Neural progenitor cell (in vitro differentiated cells): Measurements from ENCODE around the gene KLF13. TPM values are rescaled to one million over a fixed set of nuclear protein-coding genes. Genes with fewer than 3 reads are reported as not detected.
A peak's percentile ranks its signal among the peaks of the same experiment; 100 is the strongest.

Experiments used
- DNase-seq: peaks from one replicate; pipeline ENCODE4 v3.0.0-alpha.2; 2016; ENCODE audit warnings: low spot score
- H2AFZ ChIP-seq: fragments of 200-600 bp; sonication (generic); replicated peaks from 2 replicates; pipeline ENCODE4 v1.6.1; 2016; ENCODE audit warnings: antibody characterized with exemption
- H3F3A ChIP-seq: fragments of 200-600 bp; sonication (generic); 2 replicates; pipeline ENCODE4 v1.6.1; 2016; ENCODE audit warnings: antibody characterized with exemption, low read depth
- H3K27ac ChIP-seq: fragments of 200-600 bp; sonication (generic); 2 replicates; pipeline ENCODE4 v1.5.1; 2016; ENCODE audit warnings: mild to moderate bottlenecking
- H3K27me3 ChIP-seq: fragments of 200-600 bp; sonication (generic); 2 replicates; pipeline ENCODE4 v1.6.1; 2016; ENCODE audit warnings: mild to moderate bottlenecking, moderate library complexity
- H3K36me3 ChIP-seq: fragments of 200-600 bp; sonication (generic); 2 replicates; pipeline ENCODE4 v1.5.1; 2016
- H3K4me1 ChIP-seq: fragments of 200-600 bp; sonication (generic); 2 replicates; pipeline ENCODE4 v1.6.1; 2016; ENCODE audit warnings: mixed run types
- H3K4me2 ChIP-seq: fragments of 200-600 bp; sonication (generic); 2 replicates; pipeline ENCODE4 v1.6.1; 2016
- H3K4me3 ChIP-seq: fragments of 200-600 bp; sonication (generic); 2 replicates; pipeline ENCODE4 v1.5.1; 2016
- H3K79me2 ChIP-seq: fragments of 200-600 bp; sonication (generic); 2 replicates; pipeline ENCODE4 v1.6.1; 2016; ENCODE audit warnings: low read depth
- H3K9ac ChIP-seq: fragments of 200-600 bp; sonication (generic); 2 replicates; pipeline ENCODE4 v1.6.1; 2016
- H3K9me3 ChIP-seq: fragments of 200-600 bp; sonication (generic); 2 replicates; pipeline ENCODE4 v1.5.1; 2016; ENCODE audit warnings: low read depth
- H4K20me1 ChIP-seq: fragments of 200-600 bp; sonication (generic); 2 replicates; pipeline ENCODE4 v1.6.1; 2016; ENCODE audit warnings: low read depth
- H3K27ac Mint-ChIP-seq: 3 replicates; pipeline ENCODE4 v1.8.0; 2021; ENCODE audit warnings: mixed read lengths
- H3K27me3 Mint-ChIP-seq: 2 replicates; pipeline ENCODE4 v1.8.0; 2022; ENCODE audit warnings: low read depth, mild to moderate bottlenecking, inconsistent platforms, moderate library complexity, mixed read lengths; ENCODE audit not compliant: insufficient read depth
- H3K36me3 Mint-ChIP-seq: 3 replicates; pipeline ENCODE4 v1.8.0; 2021; ENCODE audit warnings: mixed read lengths
- H3K4me1 Mint-ChIP-seq: 3 replicates; pipeline ENCODE4 v1.8.0; 2021; ENCODE audit warnings: mixed read lengths
- H3K4me3 Mint-ChIP-seq: 3 replicates; pipeline ENCODE4 v1.8.0; 2021; ENCODE audit warnings: mild to moderate bottlenecking, moderate library complexity, mixed read lengths
- H3K9me3 Mint-ChIP-seq: 3 replicates; pipeline ENCODE4 v1.8.0; 2020; ENCODE audit warnings: mixed read lengths
- EZH2 ChIP-seq: fragments of 200-600 bp; sonication (generic); IDR thresholded peaks from 2 replicates; pipeline ENCODE4 v1.6.1; 2017; ENCODE audit warnings: antibody characterized with exemption, mild to moderate bottlenecking, moderate library complexity
- EZH2phosphoT487 ChIP-seq: fragments of 200-600 bp; sonication (generic); IDR thresholded peaks from 2 replicates; pipeline ENCODE4 v1.6.1; 2017; ENCODE audit warnings: antibody characterized with exemption
- total RNA-seq: library from RNA; depleted of rRNA; stranded (reverse); fragments of >200 nt; gene quantifications from 2 replicates; pipeline ENCODE4 v1.2.3, GENCODE V29; 2015; ENCODE audit warnings: low replicate concordance
- TF ChIP-seq, protein P1 (sequence below): fragments of 200-600 bp; sonication (generic); IDR thresholded peaks from 2 replicates; pipeline ENCODE4 v1.5.1; 2017; ENCODE audit warnings: antibody characterized with exemption, mild to moderate bottlenecking

KLF13 gene
- total RNA-seq, 1 donor from 2014 or later: 11.9 TPM

DNA sequence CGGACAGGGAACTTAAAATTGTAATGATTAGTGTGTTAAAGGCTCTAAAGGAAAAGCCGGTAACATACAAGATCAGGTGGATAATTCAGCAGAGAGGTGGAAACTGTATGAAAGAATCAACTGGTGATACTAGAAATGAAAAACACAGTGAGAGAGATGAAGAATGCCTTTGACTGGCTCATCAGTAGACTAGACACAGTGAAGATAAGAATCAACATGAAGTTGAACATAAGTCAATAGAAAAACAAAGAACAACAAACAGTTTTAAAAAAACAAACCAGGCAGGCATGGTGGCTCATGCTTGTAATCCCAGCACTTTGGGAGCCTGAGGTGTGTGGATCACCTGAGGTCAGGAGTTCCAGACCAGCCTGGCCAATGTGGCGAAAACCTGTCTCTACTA lies 82.1 kb downstream of the KLF13 start:
- H4K20me1 ChIP-seq: no peaks in the 10 kb centered on the region
- H3K36me3 ChIP-seq: no peaks in the 10 kb centered on the region
- H3K27ac Mint-ChIP-seq: no peak overlapping the region
- H3K4me1 ChIP-seq: peaks cover 8% of the 10 kb centered on the region
- no peak overlapping the region for H2AFZ ChIP-seq
- H3K4me3 Mint-ChIP-seq: no peak overlapping the region
- peaks cover 3% of the 10 kb centered on the region for H3K27me3 Mint-ChIP-seq
- H3K4me2 ChIP-seq: no peak overlapping the region
- no peak overlapping the region for H3K4me3 ChIP-seq
- no peaks in the 10 kb centered on the region for H3F3A ChIP-seq
- peaks cover 6% of the 10 kb centered on the region for H3K9me3 Mint-ChIP-seq
- H3K79me2 ChIP-seq: no peaks in the 10 kb centered on the region
- H3K27me3 ChIP-seq: no peaks in the 10 kb centered on the region
- H3K36me3 Mint-ChIP-seq: no peaks in the 10 kb centered on the region
- no peak overlapping the region for H3K27ac ChIP-seq
- H3K4me1 Mint-ChIP-seq: no peaks in the 10 kb centered on the region
- H3K9me3 ChIP-seq: no peaks in the 10 kb centered on the region
- TF ChIP-seq EZH2phosphoT487 (no peak), EZH2 (no peak)
- TF ChIP-seq, protein P1, sequence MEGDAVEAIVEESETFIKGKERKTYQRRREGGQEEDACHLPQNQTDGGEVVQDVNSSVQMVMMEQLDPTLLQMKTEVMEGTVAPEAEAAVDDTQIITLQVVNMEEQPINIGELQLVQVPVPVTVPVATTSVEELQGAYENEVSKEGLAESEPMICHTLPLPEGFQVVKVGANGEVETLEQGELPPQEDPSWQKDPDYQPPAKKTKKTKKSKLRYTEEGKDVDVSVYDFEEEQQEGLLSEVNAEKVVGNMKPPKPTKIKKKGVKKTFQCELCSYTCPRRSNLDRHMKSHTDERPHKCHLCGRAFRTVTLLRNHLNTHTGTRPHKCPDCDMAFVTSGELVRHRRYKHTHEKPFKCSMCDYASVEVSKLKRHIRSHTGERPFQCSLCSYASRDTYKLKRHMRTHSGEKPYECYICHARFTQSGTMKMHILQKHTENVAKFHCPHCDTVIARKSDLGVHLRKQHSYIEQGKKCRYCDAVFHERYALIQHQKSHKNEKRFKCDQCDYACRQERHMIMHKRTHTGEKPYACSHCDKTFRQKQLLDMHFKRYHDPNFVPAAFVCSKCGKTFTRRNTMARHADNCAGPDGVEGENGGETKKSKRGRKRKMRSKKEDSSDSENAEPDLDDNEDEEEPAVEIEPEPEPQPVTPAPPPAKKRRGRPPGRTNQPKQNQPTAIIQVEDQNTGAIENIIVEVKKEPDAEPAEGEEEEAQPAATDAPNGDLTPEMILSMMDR: no peak
- no peak overlapping the region for H3K9ac ChIP-seq
- no peak for DNase-seq

DNA sequence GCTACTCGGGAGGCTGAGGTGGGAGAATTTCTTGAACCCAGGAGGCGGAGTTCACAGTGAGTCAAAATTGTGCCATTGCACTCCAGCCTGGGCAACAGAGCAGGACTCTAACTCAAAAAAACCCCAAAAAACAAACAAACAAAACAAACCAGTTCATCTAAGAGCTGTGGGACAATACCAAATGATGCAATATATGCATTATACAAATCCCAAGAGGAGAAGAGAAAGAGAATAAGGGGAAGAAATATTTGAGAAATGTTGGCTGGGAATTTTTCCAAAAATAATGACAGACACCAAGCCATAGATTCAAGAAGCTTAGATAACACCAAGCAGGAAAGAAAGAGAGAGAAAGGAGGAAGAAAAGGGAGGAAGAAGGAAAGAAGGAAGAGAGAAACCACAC lies 82.5 kb downstream of the KLF13 start:
- TF ChIP-seq EZH2phosphoT487 (no peak), EZH2 (no peak)
- TF ChIP-seq, protein P1: no peak
- Mint-ChIP-seq H3K27me3 (peaks cover 3% of the 10 kb centered on the region), H3K36me3 (no peaks in the 10 kb centered on the region), H3K9me3 (peaks cover 6% of the 10 kb centered on the region), H3K4me3 (no peak overlapping the region), H3K4me1 (no peaks in the 10 kb centered on the region), H3K27ac (no peak overlapping the region)
- Histone ChIP-seq H3K9me3 (no peaks in the 10 kb centered on the region), H2AFZ (no peak overlapping the region), H4K20me1 (no peaks in the 10 kb centered on the region), H3K27me3 (no peaks in the 10 kb centered on the region), H3K36me3 (no peaks in the 10 kb centered on the region), H3F3A (no peaks in the 10 kb centered on the region), H3K4me2 (no peak overlapping the region), H3K9ac (no peak overlapping the region), H3K4me3 (no peak overlapping the region), H3K79me2 (no peaks in the 10 kb centered on the region), H3K4me1 (peaks cover 8% of the 10 kb centered on the region), H3K27ac (no peak overlapping the region)
- no peak for DNase-seq

- no peak for TF ChIP-seq EZH2phosphoT487
- no peak for TF ChIP-seq EZH2
- TF ChIP-seq, protein P1: no peak
- H3K27ac Mint-ChIP-seq: no peak overlapping the region
- H2AFZ ChIP-seq: peak overlapping the region; percentile 37
Measured at GRCh38 chr15:31412824-31413223, 86.2 kb downstream of the KLF13 start.

More at GRCh38 chr15:31412824-31413223, 86.2 kb downstream of the KLF13 start:
- no peak overlapping the region for H3K4me3 Mint-ChIP-seq
- Histone ChIP-seq H4K20me1 (no peaks in the 10 kb centered on the region), H3K4me2 (no peak overlapping the region), H3K27me3 (no peaks in the 10 kb centered on the region), H3K9ac (no peak overlapping the region), H3K79me2 (no peaks in the 10 kb centered on the region), H3K9me3 (no peaks in the 10 kb centered on the region), H3K4me1 (peaks cover 8% of the 10 kb centered on the region), H3K27ac (no peak overlapping the region), H3K4me3 (no peak overlapping the region), H3F3A (no peaks in the 10 kb centered on the region), H3K36me3 (no peaks in the 10 kb centered on the region)
- H3K4me1 Mint-ChIP-seq: no peaks in the 10 kb centered on the region
- DNase-seq: no peak
- peaks cover 6% of the 10 kb centered on the region for H3K9me3 Mint-ChIP-seq
- peaks cover 3% of the 10 kb centered on the region for H3K27me3 Mint-ChIP-seq
- no peaks in the 10 kb centered on the region for H3K36me3 Mint-ChIP-seq
